GM12878 (cell line): Measurements from ENCODE around the gene AURKA.

ENCODE experiments used
- EZH2 ChIP-seq: IDR thresholded peaks from 2 replicates; pipeline ENCODE4 v1.6.1; 2012; ENCODE audit warnings: low read depth, mild to moderate bottlenecking, control low read depth, inconsistent platforms, low read length, borderline replicate concordance; ENCODE audit not compliant: control insufficient read depth
- RAD21 ChIP-seq: IDR thresholded peaks from 2 replicates; pipeline ENCODE4 v1.6.1; 2011; ENCODE audit warnings: mild to moderate bottlenecking, low read depth, low read length, moderate library complexity; ENCODE audit not compliant: insufficient read depth
- SP1 ChIP-seq: IDR thresholded peaks from one replicate; pipeline ENCODE4 v1.6.1; 2011; ENCODE audit warnings: low read depth, low read length
- TF ChIP-seq, protein P1 (sequence below), 3 experiments: IDR thresholded peaks in 2 of 3; conservative IDR thresholded peaks in 1 of 3; 2 replicates each; pipeline ENCODE4 v1.5.1; 2011; ENCODE audit warnings: low read depth in 3 of 3, low read length in 3 of 3, mild to moderate bottlenecking in 3 of 3, control low read depth in 2 of 3, moderate library complexity in 2 of 3, inconsistent platforms in 1 of 3, mixed read lengths in 1 of 3; ENCODE audit not compliant: control insufficient read depth in 2 of 3, insufficient read depth in 1 of 3; ENCODE audit errors: extremely low read depth in 1 of 3

- no peak for TF ChIP-seq RAD21
- TF ChIP-seq, protein P1, sequence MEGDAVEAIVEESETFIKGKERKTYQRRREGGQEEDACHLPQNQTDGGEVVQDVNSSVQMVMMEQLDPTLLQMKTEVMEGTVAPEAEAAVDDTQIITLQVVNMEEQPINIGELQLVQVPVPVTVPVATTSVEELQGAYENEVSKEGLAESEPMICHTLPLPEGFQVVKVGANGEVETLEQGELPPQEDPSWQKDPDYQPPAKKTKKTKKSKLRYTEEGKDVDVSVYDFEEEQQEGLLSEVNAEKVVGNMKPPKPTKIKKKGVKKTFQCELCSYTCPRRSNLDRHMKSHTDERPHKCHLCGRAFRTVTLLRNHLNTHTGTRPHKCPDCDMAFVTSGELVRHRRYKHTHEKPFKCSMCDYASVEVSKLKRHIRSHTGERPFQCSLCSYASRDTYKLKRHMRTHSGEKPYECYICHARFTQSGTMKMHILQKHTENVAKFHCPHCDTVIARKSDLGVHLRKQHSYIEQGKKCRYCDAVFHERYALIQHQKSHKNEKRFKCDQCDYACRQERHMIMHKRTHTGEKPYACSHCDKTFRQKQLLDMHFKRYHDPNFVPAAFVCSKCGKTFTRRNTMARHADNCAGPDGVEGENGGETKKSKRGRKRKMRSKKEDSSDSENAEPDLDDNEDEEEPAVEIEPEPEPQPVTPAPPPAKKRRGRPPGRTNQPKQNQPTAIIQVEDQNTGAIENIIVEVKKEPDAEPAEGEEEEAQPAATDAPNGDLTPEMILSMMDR (IDR thresholded peaks at IDR 0.05 in 2 of 3, conservative IDR thresholded peaks at IDR 0.05 in 1 of 3; ENCODE audit: control insufficient read depth in 2 of 3, extremely low read depth in 1 of 3, insufficient read depth in 1 of 3, low read depth in 3 of 3, low read length in 3 of 3): no peak
- no peak for TF ChIP-seq EZH2
- no peak for TF ChIP-seq SP1
Observed at GRCh38 chr20:56403465-56403864, 11.4 kb upstream of the AURKA start.
